GM18499 (cell line): ENCODE results near the gene CALM1.

Source experiments
- ATAC-seq: cut with Tn5 transposase; IDR thresholded peaks from one replicate; pipeline ENCODE4 v1.9.1; 2021; ENCODE audit warnings: moderate number of reproducible peaks; ENCODE audit not compliant: insufficient read depth, unreplicated experiment

The CALM1 gene

GRCh38 chr14:90440021-90440451 lies 43.2 kb downstream of the CALM1 start:
- no peak for ATAC-seq

- ATAC-seq: no peak
Observed at GRCh38 chr14:90440592-90440991, 43.8 kb downstream of the CALM1 start.

GRCh38 chr14:90442388-90442787 lies 45.6 kb downstream of the CALM1 start:
- no peak for ATAC-seq

- ATAC-seq: no peak
Observed at GRCh38 chr14:90443161-90444076, 46.6 kb downstream of the CALM1 start.

- ATAC-seq: no peak
Observed at GRCh38 chr14:90444077-90444696, 47.4 kb downstream of the CALM1 start.

GRCh38 chr14:90445011-90445410 lies 48.2 kb downstream of the CALM1 start:
- no peak for ATAC-seq

- no peak for ATAC-seq
Observed at GRCh38 chr14:90446405-90446804, 49.6 kb downstream of the CALM1 start.

- ATAC-seq: no peak
Observed at GRCh38 chr14:90447720-90448497, 51.1 kb downstream of the CALM1 start.

GRCh38 chr14:90449411-90449810 lies 52.6 kb downstream of the CALM1 start:
- no peak for ATAC-seq

GRCh38 chr14:90450151-90450550 lies 53.3 kb downstream of the CALM1 start:
- no peak for ATAC-seq

GRCh38 chr14:90450667-90451066 lies 53.8 kb downstream of the CALM1 start:
- no peak for ATAC-seq

GRCh38 chr14:90451443-90451842 lies 54.6 kb downstream of the CALM1 start:
- ATAC-seq: no peak

- ATAC-seq: no peak
Observed at GRCh38 chr14:90451961-90452360, 55.1 kb downstream of the CALM1 start.

GRCh38 chr14:90452366-90452765 lies 55.5 kb downstream of the CALM1 start:
- ATAC-seq: no peak

- ATAC-seq: no peak
Observed at GRCh38 chr14:90453401-90453951, 56.6 kb downstream of the CALM1 start.

GRCh38 chr14:90454041-90455000 lies 57.5 kb downstream of the CALM1 start:
- ATAC-seq: no peak

- ATAC-seq: no peak
Observed at GRCh38 chr14:90455100-90455571, 58.3 kb downstream of the CALM1 start.

- no peak for ATAC-seq
Observed at GRCh38 chr14:90456551-90456950, 59.7 kb downstream of the CALM1 start.

- no peak for ATAC-seq
Observed at GRCh38 chr14:90457186-90457585, 60.4 kb downstream of the CALM1 start.
